Stimulated activated CD4-positive, alpha-beta T cell treated with anti-CD3 and anti-CD28 coated beads, Interleukin-1b, Interleukin-23, amount 100 ng/mL, for 4 hours (primary cell): Measurements from ENCODE around the gene ZCCHC3.
"Not testable (repeated sequence)": the region's sequence is repeated elsewhere in the genome, so short reads cannot be mapped to it uniquely, and the experiment has no call there.

Experiments
- DNase-seq, 2 donors: peaks; one replicate each; pipeline ENCODE4 v3.0.0-alpha.2; 2020; ENCODE audit warnings: low read depth in 2 of 2

Gene ZCCHC3

GRCh38 chr20:311609-312008 lies 14.2 kb downstream of the ZCCHC3 start:
- DNase-seq = no peak

GRCh38 chr20:312067-312466 lies 14.7 kb downstream of the ZCCHC3 start:
- no peak for DNase-seq

- DNase-seq = no peak
Measured at GRCh38 chr20:312866-313265, 15.5 kb downstream of the ZCCHC3 start.

- no peak for DNase-seq
Measured at GRCh38 chr20:313402-313801, 16.0 kb downstream of the ZCCHC3 start.

GRCh38 chr20:313948-314347 lies 16.6 kb downstream of the ZCCHC3 start:
- no peak for DNase-seq

- DNase-seq = no peak
Measured at GRCh38 chr20:316316-317068, 19.1 kb downstream of the ZCCHC3 start.

DNA sequence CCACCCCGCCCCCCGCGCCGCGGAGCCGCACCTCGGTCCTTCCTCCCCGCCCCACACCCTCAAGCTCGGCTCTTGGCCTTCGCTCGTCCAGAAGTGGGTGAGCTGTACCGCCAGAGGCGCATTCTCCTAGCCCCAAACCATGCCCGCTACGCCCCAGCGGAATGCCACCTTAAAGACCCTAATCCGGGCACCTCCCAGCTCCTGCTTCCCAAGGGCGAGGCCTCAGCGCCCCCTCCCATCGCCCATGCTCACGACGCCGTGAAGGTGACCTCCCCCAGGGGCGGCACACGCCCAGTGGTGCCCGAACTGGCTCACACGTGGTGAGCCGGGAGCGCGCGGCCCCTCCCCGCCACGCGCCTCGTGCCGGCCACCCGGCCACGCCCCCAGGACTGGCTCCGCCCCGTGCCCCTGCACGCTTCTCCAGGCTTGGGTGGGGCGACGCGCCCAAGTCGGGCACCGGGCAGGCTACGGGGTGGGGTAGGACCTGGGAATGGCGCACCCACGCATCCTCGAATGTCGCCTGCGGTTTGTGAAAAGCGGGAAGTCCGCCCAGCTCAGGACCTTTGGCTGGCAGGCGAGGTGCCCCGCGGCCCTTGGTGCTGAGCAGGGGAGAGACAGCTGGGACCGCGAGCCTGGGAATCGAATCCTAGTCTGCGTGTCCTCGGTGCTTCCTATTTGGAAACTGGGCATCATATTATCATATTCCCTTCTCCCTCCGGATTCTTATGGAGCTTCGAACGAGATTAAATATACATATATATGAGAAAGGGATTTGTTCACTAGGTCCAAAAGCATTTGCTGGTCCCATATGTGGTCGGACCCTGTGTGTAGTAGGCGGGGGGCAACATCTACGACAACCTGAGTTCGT lies 27.0 kb downstream of the ZCCHC3 start:
- DNase-seq = peak; percentile 90 to 96

GRCh38 chr20:325045-325888 lies 27.9 kb downstream of the ZCCHC3 start, which contains the start of gene SOX12:
TSS of gene SOX12 (plus strand) at chr20:325552. CDS start at chr20:325925, 373 bp downstream.
- DNase-seq = peak; percentile 96 to 98

- DNase-seq = peak in 1 of 2 donors; percentile 39
Measured at GRCh38 chr20:325889-326644, 28.7 kb downstream of the ZCCHC3 start.

DNA sequence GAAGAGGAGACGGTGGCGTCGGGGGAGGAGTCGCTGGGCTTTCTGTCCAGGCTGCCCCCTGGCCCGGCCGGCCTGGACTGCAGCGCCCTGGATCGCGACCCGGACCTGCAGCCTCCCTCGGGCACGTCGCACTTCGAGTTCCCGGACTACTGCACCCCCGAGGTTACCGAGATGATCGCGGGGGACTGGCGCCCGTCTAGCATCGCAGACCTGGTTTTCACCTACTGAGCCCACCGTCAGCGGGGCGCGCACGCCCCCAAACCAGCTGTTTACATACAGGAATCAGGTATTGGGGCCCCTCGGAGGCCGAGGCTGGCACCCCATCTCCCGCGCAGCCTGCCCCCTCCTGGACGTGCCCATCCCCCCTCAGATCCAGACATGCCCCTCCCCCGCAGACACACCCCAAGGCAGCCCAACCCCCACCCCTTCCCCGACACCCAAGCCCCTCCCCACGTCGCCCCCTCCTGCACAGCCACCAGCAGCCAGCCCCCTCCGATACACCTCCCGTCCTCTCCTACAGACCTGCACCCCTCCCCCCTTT lies 29.3 kb downstream of the ZCCHC3 start:
- no peak for DNase-seq

DNA sequence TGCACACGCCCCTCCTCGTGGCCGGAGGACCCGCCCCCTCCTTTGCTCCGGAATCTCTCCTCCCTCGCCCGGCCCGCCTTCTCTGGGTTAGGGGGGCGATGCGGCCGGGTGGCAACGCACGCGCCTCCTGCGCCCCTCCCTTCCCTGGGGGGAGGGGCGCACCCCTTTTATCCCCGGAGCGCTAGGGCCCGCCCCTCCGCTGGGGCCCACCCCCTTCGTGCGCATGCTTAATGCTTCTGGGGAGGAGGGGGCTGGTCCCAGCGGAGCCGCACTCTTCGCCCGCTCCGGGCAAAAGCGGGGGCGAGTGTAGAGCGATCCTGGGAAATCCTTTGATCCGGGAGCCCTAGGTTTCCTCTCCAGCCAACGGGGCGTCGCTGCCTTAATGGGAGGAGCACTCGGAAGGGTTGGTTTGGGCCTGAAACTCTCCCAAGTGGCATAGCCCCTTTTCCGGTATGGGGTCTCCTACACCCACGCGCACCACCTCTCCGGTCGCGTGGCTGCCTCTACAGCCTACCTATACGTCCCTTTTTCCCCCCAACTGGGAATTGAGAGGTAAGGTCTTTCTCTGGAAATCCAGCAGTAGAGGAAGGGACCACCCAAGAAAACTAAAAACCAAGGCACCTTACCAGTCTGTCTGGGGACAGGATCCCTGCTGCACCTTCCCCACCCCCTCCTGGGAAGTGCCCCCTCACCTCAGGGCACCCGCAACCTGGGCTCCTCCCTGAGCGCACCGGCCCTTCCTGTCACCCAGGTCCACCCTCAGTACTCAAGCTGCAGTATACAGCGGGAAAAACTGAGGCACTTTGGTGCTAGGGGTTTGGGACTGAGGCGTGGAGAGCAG lies 30.0 kb downstream of the ZCCHC3 start:
- DNase-seq = peak; percentile 64 to 68

GRCh38 chr20:328027-328974 lies 30.9 kb downstream of the ZCCHC3 start:
- DNase-seq = no peak

GRCh38 chr20:328975-329695 lies 31.8 kb downstream of the ZCCHC3 start:
- DNase-seq = no peak

- DNase-seq = no peak
Measured at GRCh38 chr20:329851-330232, 32.5 kb downstream of the ZCCHC3 start.

DNA sequence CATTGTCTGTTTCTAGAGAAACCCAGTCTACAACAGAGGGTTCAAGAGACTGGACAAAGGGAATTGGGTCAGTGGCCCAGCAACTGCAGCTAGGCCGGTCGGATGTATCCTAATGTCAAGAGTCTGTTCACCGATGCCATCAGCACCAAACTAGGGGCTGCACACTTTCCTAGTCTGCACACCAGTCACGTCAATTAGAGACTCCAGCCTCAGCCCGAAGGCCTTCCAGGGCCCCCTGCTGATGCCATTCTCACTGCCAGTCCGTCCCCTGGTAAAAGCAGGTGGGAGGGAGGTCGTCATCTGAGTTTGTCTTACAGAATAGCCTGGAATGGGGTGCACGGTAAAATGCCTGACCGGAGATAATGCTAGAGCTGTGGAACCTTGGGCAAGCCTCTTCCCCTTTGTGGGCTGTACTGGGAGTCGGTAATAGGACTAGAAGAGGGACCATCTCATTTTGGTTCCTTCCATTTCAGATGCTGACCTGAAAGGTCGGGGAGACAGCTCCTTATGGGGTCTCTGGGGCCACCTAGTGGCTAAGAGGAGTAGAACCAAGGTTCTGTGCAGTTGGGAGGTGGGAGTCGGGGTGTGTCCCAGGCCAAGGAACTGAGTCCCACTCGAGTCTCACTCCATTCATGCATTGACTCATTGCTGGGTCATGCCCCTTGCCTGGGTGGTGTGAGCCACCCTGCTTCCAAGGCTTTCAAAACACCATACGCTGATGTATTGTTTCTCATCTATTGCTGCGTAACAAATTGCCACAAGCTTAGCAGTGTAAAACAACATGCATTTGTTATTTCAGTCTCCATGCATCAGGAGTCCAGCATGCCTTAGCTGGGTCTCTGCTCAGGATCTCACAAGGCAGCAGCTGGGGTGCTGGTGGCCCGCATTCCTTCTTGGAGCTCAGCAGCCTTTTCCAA lies 33.1 kb downstream of the ZCCHC3 start:
- DNase-seq = peak; percentile 26 to 47

GRCh38 chr20:334578-334977 lies 37.2 kb downstream of the ZCCHC3 start:
- DNase-seq = no peak

DNA sequence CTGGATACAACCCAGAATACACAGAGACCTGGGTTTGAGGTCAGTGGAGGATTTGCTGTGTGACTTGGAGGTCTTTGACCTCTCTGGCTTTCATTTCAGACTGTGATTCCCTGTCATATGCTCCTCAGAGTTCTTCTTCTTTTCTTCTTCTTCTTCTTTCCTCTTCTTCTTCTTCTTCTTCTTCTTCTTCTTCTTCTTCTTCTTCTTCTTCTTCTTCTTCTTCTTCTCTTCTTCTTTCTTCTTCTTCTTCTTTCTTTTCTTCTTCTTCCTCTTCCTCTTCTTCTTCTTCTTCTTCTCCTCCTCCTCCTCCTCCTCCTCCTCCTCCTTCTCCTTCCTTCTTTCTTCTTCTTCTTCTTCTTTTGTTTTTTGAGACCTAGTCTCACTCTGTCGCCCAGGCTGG lies 38.7 kb downstream of the ZCCHC3 start:
- DNase-seq = not testable (repeated sequence)
